GM12874 (cell line): Measurements from ENCODE around the gene SPA17.

Experiments used
- CTCF ChIP-seq: IDR thresholded peaks from 2 replicates; pipeline ENCODE4 v1.5.1; 2011; ENCODE audit warnings: low read depth, mild to moderate bottlenecking, control low read depth, low read length, moderate library complexity; ENCODE audit not compliant: insufficient read depth

SPA17 gene

GRCh38 chr11:124648610-124649009 is 25.1 kb upstream of the SPA17 start:
- no peak for TF ChIP-seq CTCF

- no peak for TF ChIP-seq CTCF
Measured at GRCh38 chr11:124656774-124657630, 16.7 kb upstream of the SPA17 start.

GRCh38 chr11:124657904-124658303 is 15.8 kb upstream of the SPA17 start:
- TF ChIP-seq CTCF, result no peak

GRCh38 chr11:124658501-124658900 is 15.2 kb upstream of the SPA17 start:
- no peak for TF ChIP-seq CTCF

- TF ChIP-seq CTCF, result no peak
Measured at GRCh38 chr11:124658986-124659385, 14.7 kb upstream of the SPA17 start.

GRCh38 chr11:124661553-124661952 is 12.2 kb upstream of the SPA17 start:
- TF ChIP-seq CTCF, result no peak

GRCh38 chr11:124662106-124662505 is 11.6 kb upstream of the SPA17 start:
- no peak for TF ChIP-seq CTCF
